ENCODE measurements around the gene SLC40A1.

DNA sequence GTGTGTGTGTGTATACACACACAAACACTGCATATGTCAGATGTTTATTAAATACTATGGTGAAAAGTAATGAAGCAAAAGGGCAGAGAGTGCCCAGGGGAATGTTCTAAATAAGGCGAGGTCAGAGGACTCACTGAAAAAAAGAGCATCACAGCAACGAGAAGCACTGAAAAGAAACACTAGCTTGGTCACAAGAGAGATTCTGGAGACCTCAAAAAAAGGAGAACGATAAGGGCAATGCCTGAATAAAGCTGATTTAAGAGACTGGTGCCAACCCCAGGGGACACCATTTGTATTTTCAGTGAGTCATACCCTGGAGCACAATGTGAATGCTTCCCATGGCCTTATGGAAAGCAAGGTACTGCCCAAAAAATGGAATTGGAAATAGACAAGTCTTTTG lies 14.5 kb downstream of the SLC40A1 start:
- TF ChIP-seq EP300 (IDR thresholded peaks at IDR 0.05) (no peak), POLR2A (IDR thresholded peaks at IDR 0.05) (no peak)
- TF ChIP-seq, protein P1, sequence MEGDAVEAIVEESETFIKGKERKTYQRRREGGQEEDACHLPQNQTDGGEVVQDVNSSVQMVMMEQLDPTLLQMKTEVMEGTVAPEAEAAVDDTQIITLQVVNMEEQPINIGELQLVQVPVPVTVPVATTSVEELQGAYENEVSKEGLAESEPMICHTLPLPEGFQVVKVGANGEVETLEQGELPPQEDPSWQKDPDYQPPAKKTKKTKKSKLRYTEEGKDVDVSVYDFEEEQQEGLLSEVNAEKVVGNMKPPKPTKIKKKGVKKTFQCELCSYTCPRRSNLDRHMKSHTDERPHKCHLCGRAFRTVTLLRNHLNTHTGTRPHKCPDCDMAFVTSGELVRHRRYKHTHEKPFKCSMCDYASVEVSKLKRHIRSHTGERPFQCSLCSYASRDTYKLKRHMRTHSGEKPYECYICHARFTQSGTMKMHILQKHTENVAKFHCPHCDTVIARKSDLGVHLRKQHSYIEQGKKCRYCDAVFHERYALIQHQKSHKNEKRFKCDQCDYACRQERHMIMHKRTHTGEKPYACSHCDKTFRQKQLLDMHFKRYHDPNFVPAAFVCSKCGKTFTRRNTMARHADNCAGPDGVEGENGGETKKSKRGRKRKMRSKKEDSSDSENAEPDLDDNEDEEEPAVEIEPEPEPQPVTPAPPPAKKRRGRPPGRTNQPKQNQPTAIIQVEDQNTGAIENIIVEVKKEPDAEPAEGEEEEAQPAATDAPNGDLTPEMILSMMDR (IDR thresholded peaks at IDR 0.05), result no peak
